Amniotic epithelial cell (primary cell): ENCODE results near the gene SHBG.
"Not testable (repeated sequence)": the region's sequence is repeated elsewhere in the genome, so short reads cannot be mapped to it uniquely, and the experiment has no call there.

ENCODE experiments used
- DNase-seq: peaks from one replicate; pipeline ENCODE4 v3.0.0-alpha.2; 2010; ENCODE audit warnings: low read depth

Gene SHBG, protein sequence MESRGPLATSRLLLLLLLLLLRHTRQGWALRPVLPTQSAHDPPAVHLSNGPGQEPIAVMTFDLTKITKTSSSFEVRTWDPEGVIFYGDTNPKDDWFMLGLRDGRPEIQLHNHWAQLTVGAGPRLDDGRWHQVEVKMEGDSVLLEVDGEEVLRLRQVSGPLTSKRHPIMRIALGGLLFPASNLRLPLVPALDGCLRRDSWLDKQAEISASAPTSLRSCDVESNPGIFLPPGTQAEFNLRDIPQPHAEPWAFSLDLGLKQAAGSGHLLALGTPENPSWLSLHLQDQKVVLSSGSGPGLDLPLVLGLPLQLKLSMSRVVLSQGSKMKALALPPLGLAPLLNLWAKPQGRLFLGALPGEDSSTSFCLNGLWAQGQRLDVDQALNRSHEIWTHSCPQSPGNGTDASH

DNA sequence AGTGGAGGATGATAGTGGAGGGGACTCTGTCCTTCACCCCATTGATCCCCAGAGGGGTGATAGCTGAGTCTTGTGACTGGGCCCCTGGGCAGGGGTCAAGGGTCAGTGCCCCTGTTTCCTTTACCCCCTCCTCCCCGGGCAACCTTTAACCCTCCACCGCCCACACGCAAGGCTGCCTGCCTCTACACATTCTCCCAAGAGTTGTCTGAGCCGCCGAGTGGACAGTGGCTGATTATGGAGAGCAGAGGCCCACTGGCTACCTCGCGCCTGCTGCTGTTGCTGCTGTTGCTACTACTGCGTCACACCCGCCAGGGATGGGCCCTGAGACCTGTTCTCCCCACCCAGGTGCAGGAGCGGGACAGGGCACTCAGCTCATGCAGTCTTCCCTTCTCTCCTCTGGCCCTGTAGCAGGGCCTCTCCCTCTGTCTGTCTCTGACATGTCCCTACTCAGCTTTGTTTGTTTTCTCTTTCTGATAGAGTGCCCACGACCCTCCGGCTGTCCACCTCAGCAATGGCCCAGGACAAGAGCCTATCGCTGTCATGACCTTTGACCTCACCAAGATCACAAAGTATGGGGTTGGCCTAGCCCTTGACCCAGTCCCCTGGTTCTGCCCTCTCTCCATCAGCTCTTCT is at the start of gene SHBG:
Gene SHBG, plus strand, starts transcription at position 197 of the 633 bp plus-strand sequence. Its CDS starts 38 bp downstream, at position 235.
- DNase-seq = no peak

DNA sequence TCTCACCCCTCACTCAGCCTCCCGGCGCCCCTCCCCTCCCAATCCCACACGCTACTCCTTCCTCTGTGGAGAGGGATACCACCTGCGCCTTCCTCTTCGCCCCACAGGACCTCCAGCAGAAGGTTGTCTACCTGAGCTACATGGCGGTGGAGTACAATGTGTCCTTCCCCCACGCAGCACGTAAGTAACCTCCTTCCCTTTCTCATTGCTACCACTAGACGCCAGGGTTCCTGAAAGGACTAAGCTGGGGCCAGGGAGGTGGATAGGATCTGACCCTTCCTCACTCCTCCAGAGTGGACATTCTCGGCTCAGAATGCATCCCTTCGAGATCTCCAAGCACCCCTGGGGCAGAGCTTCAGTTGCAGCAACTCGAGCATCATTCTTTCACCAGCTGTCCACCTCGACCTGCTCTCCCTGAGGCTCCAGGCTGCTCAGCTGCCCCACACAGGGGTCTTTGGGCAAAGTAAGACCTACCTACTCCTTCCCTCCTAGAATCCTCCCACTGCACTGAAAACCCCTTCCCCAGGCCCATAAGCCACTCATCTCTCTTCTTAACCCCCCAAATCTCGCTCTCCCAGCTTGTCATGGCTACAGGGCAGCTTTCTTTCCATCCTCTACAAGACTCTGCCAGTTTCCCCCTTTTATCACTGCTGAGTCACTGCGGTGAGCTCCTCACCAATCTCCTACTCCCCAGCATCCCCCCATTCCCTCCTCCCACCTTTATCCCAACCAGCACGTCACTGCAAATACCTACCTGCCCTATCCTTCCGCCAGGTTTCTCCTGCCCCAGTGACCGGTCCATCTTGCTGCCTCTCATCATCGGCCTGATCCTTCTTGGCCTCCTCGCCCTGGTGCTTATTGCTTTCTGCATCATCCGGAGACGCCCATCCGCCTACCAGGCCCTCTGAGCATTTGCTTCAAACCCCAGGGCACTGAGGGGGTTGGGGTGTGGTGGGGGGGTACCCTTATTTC is 49.0 kb upstream of the SHBG start:
- DNase-seq = peak; percentile 75

DNA sequence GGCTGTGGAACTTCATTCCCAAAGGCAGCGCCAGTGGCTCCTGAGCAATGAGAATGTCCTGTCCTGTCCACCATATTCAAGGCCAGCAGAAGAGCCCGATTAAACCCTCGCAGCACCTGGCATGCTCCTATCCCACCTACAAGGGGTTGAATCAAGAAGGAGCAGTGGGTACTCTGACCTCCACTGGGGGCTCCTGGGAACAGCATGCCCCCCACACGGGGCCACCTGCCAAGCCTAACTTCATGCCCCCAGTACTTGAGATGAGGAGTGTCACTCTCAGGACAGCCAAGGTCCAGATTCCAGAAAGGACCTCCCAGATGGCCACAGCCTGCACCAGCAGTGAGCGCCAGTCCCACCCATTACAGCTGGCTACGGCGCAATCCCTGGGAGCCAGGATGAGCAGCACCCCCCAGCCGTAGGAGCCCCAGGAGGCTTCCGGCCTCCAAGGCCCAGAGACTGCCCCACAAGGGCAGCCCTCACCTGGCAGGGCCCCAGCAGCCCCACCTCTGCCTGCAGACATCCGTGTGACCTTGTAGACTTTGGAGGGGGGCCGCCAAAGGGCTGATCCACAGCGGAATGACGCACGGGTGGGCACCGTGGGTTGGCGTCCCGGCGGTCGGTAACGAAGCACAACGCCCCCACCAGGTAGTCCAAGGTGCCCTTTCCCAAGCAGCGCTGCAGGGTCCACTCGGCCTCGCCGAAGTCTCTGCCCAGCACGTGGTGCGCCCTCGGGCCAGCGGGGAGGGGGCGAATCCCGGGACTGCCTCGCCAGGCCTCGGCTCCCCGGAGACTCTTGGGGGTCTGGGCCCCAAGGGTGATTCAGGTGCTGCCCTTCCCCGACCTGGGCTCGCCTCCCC is 47.3 kb upstream of the SHBG start:
- no peak for DNase-seq

DNA sequence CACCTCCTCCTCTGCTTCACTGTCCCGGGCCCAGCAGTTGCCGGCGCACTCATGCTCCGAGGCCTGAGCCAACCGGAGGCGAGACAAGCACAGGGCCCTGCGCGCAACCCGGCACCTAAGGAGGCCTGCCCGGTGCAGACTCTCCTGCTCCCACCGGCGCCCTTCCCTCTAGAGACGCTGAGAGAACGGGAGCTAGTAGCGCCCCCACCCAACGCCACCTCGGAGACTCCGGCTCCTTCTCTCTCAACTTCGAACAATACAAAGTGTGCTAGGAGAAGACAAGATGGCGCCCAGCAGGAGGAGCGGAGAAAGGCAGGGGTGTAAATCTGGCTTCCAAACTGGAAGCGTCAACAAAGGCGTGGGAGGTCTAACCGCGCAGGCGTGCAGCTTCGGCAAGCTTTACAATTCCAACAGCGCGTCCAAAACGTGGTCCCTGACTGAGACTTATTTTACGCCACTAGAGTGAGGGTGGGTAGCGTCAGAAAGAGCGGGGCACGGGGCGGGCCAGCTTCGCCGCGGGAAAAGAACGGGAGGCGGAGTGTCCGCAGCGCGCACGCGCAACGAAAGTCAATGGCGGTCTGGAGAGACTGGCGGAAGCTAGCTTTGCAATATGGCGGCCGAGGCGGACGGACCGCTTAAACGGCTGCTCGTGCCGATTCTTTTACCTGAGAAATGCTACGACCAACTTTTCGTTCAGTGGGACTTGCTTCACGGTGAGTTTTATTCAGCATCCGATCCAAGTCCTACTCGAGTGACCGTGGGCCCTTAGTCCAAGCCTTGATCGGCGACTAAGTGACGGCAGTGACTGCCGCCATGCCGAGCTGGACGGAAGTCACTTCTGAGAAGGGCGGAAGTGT is 46.5 kb upstream of the SHBG start, which contains the start of gene MPDU1:
Gene MPDU1, plus strand, starts transcription at position 600 of the 857 bp plus-strand sequence. Its CDS starts 11 bp downstream, at position 611.
- peak; percentile 95 for DNase-seq

DNA sequence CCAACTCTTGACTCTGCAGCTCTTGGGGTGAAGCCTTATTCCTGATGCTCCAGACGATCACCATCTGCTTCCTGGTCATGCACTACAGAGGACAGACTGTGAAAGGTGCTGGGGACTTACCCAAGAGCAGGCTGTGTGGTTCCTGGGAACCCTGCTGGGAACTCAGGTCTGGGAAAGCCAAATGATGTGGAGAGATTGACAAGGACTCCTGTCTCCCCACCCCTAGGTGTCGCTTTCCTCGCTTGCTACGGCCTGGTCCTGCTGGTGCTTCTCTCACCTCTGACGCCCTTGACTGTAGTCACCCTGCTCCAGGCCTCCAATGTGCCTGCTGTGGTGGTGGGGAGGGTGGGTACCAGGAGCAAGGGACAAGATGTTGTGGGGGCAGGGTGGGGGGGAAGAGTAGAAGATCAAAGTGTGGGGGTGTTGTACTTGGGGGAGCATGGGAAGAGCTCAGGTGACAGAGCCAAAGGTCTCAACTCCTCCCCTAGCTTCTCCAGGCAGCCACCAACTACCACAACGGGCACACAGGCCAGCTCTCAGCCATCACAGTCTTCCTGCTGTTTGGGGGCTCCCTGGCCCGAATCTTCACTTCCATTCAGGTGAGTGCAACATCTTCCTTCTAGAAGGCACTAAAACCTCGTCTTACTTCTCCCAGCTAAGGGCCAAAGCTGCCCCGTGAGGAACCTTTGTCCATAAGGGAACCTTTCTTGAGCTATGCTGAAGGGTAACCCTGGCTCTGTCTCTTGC is 43.1 kb upstream of the SHBG start:
- DNase-seq = no peak

DNA sequence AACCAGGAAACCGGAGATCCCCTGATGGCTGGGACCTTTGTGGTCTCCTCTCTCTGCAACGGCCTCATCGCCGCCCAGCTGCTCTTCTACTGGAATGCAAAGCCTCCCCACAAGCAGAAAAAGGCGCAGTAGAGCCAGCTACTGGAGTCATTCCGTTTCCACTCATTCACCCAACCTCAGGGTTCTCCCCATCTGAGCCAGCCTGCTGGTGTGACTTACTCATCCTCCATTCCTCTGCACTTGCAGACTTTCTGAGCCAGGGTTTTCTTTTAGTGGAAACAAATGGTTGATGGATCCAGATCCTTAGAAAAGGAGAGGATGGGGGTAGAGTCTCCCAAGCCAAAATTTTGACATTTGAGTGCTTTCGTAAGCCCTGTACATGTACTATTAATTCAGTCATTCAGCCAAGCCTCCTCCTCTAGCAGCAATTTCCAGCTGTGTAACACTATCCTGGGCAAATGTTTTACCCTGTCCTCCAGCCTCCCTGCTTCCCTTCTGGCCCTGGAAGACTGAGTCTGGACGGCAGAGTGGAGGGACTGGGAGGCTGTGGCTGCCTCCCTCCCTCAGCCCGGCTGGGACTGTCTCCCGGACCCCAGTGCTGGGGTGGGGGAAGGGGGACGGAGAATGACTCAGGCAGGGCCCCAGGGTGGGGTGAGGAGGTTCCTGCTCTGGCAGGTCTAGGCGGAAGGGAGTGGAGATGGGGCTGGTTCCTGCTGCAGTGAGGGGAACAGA is 42.3 kb upstream of the SHBG start:
- DNase-seq = peak; percentile 94

DNA sequence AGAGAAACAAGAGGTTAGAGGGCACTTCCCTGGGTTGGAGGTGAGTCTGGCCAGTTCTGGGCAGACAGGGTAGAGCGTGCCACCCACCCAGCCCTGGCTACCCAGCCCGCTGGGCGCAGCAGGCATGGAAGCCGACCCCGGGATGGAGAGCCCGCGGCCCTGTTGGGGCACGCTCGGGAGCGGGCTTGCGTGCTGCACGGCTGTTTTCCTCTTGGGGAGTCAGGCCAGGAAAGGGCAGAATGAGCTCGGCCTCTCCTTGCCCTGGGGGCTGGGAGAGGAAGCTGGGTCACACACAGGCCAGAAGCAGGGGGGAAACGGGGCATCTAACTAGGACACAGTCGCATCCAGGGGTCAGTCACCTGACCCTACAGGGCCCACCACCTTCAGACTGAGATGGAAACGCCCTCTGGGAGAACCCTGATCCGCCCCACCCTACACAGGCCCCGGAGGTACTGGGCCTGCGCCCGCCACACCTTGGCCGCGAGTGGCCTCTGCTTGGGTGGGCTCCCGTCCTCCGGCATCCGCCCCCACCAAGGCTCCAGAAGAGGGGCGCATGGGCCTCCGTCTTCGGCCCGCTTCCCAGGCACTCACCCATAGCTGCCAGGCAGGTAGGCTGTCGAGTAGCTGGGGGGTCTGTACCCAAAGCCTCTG is 41.3 kb upstream of the SHBG start:
- no peak for DNase-seq

DNA sequence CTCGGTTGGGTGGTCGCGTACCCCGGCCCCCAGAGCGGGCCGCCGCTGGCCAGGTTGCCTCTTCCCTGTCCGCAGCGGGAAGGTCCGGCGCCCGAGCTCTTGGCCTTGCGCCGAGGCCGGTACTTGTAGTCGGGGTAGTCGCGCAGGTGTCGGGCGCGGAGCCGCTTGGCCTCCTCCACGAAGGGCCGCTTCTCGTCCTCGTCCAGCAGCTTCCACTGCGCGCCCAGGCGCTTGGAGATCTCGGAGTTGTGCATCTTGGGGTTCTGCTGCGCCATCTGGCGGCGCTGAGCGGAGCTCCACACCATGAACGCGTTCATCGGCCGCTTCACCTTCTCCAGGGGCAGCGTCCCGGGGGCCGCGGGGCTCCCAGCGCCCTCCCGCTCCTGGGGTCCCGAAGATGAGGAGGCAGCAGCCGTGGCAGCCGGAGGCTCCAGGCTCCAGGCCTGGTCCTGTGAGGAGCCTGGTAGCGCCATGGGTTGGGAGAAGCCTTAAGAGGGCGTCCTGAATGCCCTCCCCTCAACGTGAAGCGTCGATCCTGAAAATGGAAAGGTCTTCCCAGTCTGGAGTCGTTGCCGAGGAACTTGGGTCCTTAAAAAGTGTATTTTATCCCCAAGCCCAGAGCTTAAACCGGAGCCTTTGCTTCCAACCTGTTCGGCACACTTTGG is 40.6 kb upstream of the SHBG start:
- peak; percentile 77 for DNase-seq

DNA sequence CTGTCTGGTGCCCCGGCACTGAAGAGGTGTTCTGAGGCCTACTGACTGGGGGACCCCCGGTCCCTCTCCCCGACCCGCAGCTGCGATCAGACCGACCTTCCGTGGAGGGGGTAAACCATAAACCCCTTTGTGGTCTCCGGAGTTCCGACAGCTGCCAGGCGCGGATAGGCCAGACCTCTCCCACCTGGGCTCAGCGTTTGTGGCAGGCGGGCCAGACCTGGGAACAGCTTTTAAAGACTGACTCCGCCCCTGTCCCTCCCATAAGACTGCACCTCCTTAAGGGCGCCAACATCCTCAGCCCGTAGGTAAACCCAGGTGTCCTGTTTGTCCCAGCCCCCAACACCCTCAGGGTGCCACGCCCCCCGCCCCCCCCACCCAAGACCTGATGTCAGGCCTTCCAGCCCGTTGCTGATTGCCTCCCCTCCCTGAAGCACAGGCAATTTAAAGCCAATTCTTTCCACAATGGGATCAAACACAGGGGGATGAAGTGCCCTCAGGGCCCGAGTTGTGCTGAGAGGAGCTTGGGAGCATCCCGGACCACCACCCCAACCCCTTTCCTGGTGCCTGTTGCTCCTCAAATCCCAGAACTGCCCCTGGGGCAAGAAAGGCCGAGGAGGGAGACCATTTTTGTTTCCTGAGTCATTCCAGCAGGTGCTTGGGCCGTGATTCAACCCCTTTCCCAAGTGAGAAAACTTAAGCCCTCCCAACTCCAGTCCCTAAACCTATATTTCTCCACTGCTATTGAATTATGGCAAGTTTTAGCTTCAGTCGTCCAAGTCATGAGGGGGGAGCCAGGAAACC is 39.8 kb upstream of the SHBG start, which contains the start of gene SOX15:
Gene SOX15, minus strand, starts transcription at position 204 of the 801 bp plus-strand sequence. CDS start 418 bp downstream, outside the sequence.
- no peak for DNase-seq

DNA sequence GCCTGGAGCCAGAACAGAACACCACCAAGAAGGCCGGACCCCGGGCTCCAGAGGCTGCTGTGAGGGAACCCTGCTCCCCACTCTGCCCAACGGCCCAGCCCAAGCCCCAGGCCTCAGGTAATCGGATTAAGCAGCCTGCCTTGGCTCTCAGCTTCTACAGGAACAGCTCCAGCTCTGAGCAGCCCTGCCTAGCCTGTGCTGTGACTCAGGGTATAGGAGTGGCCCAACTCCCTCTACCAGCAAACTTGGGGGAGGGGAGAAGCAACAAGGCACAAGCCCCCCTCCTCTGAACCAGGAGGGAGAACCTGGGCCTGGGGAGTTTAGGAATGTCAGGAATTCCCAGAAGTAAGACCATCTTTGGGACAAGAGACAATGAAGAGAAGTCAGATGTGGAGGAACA is 39.2 kb upstream of the SHBG start:
- peak; percentile 64 for DNase-seq

DNA sequence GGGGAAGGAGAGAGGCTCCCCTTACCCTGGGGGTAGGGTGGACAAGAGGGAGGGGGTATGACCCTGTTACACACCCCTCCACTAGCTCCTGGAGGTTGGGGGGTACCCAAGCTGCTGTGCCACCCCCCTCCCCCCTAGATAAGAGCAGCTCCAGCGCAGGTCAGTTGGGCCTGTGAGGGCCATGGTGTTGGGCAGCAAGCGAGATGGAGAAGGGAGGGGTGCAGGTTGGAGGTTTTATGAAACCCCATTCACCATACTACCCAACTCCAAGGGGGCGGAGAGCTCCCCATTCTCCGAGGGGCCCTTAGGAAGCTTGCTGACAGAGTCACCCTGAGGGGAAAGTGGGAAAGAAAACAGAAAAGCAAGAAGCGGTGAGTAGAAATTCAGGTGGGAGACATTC is 38.3 kb upstream of the SHBG start:
- no peak for DNase-seq

DNA sequence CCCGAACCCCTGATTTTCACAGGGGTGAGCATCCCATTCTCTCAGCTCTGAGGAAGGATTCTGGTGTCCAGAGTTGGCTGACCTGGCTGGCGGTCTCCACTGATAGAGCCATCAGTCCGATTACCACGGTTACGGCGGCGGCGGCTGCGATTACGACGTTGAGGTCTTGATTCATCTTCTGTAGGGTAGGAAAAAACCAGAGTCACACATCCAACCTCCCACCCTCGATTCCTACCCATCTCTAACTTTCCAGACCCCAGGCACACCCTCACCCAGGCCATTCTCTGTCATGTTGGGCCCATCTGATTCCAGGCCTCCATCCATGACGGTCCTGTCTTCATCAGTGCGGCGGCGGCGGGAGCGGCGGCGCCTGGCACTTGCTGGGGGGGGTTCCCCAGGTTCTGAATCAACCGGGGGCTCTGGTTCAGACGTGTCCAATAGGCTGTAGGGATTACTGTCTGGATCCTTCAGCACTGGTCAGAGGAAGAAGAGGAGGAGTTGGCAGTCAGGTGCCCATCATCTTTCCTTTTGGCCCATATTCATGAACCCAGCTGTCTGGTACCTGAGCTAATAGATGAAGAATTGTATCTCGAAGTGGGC is 37.4 kb upstream of the SHBG start:
- no peak for DNase-seq

DNA sequence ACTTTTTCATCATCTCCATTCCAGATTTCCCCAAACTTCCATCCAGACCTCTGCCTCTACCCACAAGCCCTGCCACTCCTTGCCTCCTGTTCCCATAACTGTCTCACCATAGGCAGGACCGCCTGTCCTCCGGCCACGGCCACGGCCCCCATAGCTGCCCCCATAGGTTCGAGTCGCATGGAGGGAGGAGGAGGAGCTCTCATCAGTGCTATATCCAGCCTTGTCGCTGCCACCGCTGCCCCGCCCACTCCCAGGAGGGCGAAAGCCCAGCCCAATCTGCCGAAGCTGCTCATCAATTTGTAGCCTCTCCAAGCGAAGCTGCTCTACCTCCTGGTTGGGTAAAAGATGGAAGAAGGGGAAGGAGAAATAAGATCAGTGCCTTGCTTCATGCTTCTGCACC is 36.6 kb upstream of the SHBG start:
- no peak for DNase-seq

DNA sequence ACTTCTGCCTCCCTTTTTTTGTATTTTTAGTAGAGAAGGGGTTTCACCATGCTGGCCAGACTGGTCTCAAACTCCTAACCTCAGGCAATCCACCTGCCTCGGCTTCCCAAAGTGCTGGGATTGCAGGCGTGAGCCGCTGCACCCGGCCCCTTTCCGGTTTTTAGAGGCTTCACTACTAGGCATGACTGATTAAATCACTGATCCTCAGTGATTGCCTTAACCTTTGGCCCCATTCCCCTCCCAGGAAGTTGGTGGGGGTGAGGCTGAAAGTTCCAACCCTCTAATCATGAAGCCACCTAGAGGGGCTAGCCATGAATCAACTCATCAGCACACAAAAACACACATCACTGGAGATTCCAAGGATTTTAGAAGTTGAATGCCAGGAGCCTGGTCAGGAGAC is 32.4 kb upstream of the SHBG start:
- not testable (repeated sequence) for DNase-seq

DNA sequence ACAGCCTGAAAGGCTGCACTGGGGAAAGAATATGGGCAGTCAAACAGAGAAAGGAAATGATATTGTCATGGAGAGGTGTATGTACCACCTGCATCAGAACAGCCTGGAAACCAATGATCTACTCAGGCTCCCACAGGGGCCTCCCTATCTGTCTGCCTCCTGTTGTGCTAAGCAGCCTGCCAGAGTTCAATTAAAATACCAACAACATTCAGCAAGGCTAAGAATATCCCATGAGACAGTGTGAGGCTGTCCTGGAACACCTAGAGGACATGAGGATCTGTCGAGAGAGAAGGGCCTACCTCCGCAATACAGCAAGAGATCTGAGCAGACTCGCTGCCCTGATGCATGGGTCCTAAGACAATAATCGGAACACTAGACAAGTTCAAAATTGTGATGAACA is 23.7 kb upstream of the SHBG start:
- no peak for DNase-seq

DNA sequence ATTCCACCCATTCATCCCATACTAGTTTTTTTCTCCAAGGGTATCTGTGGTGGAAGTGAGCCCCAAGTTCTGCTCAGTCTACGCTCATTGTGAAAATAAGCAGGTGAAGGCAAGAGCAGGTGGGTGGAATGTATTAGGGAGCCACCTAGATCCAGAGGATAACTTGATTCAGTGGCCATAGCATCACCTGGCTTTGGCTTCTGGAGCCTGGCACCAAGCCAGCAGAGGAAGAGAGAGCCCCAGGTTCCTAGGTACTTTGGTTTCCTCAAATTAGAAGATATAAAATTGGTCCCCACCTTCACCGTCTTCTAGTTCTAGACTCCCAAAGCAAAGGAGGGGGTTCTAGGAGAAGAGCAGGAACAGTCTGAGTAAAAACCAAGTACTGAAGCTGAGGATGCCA is 19.3 kb upstream of the SHBG start:
- no peak for DNase-seq
